Measurements from ENCODE around the gene ASCC2. TPM values are rescaled to one million over a fixed set of nuclear protein-coding genes. Genes with fewer than 3 reads are reported as not detected.

The ASCC2 gene
- total and polyA plus RNA-seq, 2 of the 4 experiments (the other 2 are of a cell fraction) = 40.0 to 62.2 TPM

GRCh38 chr22:29787371-29787980, 50.6 kb downstream of the ASCC2 start:
- Histone ChIP-seq H2BK120ac (ENCODE audit: low read depth, low read length) (no peak overlapping the region), H4K5ac (ENCODE audit: low read depth, low read length) (no peak overlapping the region), H3K27ac (ENCODE audit: insufficient read depth, low read length) (no peak overlapping the region), H3K4ac (ENCODE audit: low read depth, low read length) (no peak overlapping the region), H2AK9ac (replicated peaks; ENCODE audit: low read depth, low read length, poor library complexity) (peak overlapping the region; percentile 35), H2BK20ac (ENCODE audit: low read depth, low read length) (no peak overlapping the region), H3K4me3 (ENCODE audit: insufficient read depth, low read depth, low read length) (no peak overlapping the region), H3K9ac (ENCODE audit: low read depth, low read length) (no peak overlapping the region), H2AK5ac (ENCODE audit: low read depth, low read length) (no peak overlapping the region), H4K20me1 (ENCODE audit: insufficient read depth, low read length) (no peaks in the 10 kb centered on the region), H3K14ac (replicated peaks; ENCODE audit: low read depth, low read length) (no peak overlapping the region), H3K4me1 (ENCODE audit: control insufficient read depth, insufficient read depth, low read length) (peaks cover 3% of the 10 kb centered on the region), H3K56ac (ENCODE audit: extremely low read depth, insufficient read depth, low read length) (no peak overlapping the region), H3K23ac (ENCODE audit: low read depth, low read length) (no peak overlapping the region), H4K8ac (ENCODE audit: low read depth in 2 of 2, low read length in 2 of 2) (no peak overlapping the region), H3K9me1 (ENCODE audit: insufficient read depth, low read length) (peaks cover 1% of the 10 kb centered on the region; the same call in 1 of the 2 replicates), H3K79me1 (ENCODE audit: low read depth in 1 of 2, low read length in 2 of 2) (peaks cover 0 to 1% of the 10 kb centered on the region in 2 experiments; a peak in 2 of 4 replicates), H3K36me3 (ENCODE audit: control insufficient read depth, insufficient read depth, low read length) (peaks cover 42% of the 10 kb centered on the region), H4K91ac (ENCODE audit: insufficient read depth, low read depth, low read length) (no peak overlapping the region), H2BK5ac (ENCODE audit: low read depth, low read length, poor library complexity, severe bottlenecking) (no peak overlapping the region), H2AFZ (replicated peaks; ENCODE audit: low read length, poor library complexity) (no peak overlapping the region), H3K27me3 (ENCODE audit: control insufficient read depth, insufficient read depth, low read length) (no peaks in the 10 kb centered on the region), H3K9me3 (ENCODE audit: control insufficient read depth, insufficient read depth, low read length) (no peaks in the 10 kb centered on the region), H3K4me2 (ENCODE audit: low read depth, low read length) (no peak overlapping the region), H2BK15ac (ENCODE audit: low read depth, low read length) (no peak overlapping the region), H3K18ac (ENCODE audit: low read depth, low read length) (no peak overlapping the region)
- ChIA-PET CTCF (no interaction called here), POLR2A (ENCODE audit: unreplicated experiment) (no interaction called here)
- dilution Hi-C loops (cut with HindIII; ENCODE audit: low sequenced_read_pairs, unreplicated experiment) = no loop called here
- intact Hi-C loops (cut with micrococcal nuclease) = no loop called here
- in situ Hi-C loops (cut with MboI; ENCODE audit: low sequenced_read_pairs) = no loop called here
- BruUV-seq (replicated peaks) = no TSS peak
- ATAC-seq (ENCODE audit: low read depth) = no peak
- 55% methylated on average over 6 of the region's 9 CpGs; no CpG with 5 or more reads in 1 of the 2 experiments for WGBS, 2 experiments (ENCODE audit: extremely low coverage in 2 of 2, insufficient read length in 1 of 2)
- TF ChIP-seq BHLHE40 (IDR thresholded peaks at IDR 0.05; ENCODE audit: low read depth, low read length) (no peak), NFE2L2 (IDR thresholded peaks at IDR 0.05; ENCODE audit: low read depth, low read length) (no peak), CEBPB (IDR thresholded peaks at IDR 0.05; ENCODE audit: low read depth, low read length) (no peak), CHD1 (IDR thresholded peaks at IDR 0.05; ENCODE audit: low read depth, low read length) (no peak), FOS (IDR thresholded peaks at IDR 0.05; ENCODE audit: low read depth, low read length) (no peak), RAD21 (IDR thresholded peaks at IDR 0.05; ENCODE audit: low read length) (no peak), RFX5 (IDR thresholded peaks at IDR 0.05; ENCODE audit: low read depth, low read length) (no peak), SMC3 (IDR thresholded peaks at IDR 0.05; ENCODE audit: low read depth, low read length) (no peak)
- TF ChIP-seq, protein P1, sequence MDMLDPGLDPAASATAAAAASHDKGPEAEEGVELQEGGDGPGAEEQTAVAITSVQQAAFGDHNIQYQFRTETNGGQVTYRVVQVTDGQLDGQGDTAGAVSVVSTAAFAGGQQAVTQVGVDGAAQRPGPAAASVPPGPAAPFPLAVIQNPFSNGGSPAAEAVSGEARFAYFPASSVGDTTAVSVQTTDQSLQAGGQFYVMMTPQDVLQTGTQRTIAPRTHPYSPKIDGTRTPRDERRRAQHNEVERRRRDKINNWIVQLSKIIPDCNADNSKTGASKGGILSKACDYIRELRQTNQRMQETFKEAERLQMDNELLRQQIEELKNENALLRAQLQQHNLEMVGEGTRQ (IDR thresholded peaks at IDR 0.05; ENCODE audit: low read depth, low read length) = no peak
- TF ChIP-seq, protein P2, sequence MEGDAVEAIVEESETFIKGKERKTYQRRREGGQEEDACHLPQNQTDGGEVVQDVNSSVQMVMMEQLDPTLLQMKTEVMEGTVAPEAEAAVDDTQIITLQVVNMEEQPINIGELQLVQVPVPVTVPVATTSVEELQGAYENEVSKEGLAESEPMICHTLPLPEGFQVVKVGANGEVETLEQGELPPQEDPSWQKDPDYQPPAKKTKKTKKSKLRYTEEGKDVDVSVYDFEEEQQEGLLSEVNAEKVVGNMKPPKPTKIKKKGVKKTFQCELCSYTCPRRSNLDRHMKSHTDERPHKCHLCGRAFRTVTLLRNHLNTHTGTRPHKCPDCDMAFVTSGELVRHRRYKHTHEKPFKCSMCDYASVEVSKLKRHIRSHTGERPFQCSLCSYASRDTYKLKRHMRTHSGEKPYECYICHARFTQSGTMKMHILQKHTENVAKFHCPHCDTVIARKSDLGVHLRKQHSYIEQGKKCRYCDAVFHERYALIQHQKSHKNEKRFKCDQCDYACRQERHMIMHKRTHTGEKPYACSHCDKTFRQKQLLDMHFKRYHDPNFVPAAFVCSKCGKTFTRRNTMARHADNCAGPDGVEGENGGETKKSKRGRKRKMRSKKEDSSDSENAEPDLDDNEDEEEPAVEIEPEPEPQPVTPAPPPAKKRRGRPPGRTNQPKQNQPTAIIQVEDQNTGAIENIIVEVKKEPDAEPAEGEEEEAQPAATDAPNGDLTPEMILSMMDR (conservative IDR thresholded peaks at IDR 0.05; ENCODE audit: low read depth, low read length) = no peak
- DNase-seq = no peak

Measured in IMR-90 (cell line).